LNCAP (cell line): ENCODE measurements around the gene TMEM131.

Experiments used
- CTCF ChIP-seq: fragments of 450-650 bp; IDR thresholded peaks from 2 replicates; pipeline ENCODE4 v1.5.1; 2017; ENCODE audit warnings: mild to moderate bottlenecking

Gene TMEM131

GRCh38 chr2:97784953-97785352, 210.8 kb downstream of the TMEM131 start:
- no peak for TF ChIP-seq CTCF

- TF ChIP-seq CTCF, result no peak
Observed at GRCh38 chr2:97781981-97782380, 213.8 kb downstream of the TMEM131 start.

- no peak for TF ChIP-seq CTCF
Observed at GRCh38 chr2:97779141-97779540, 216.6 kb downstream of the TMEM131 start.

GRCh38 chr2:97775074-97775473, 220.7 kb downstream of the TMEM131 start:
- TF ChIP-seq CTCF, result no peak

- peak; percentile 47 for TF ChIP-seq CTCF
Observed at GRCh38 chr2:97774425-97774824, 221.3 kb downstream of the TMEM131 start.

GRCh38 chr2:97770445-97770844, 225.3 kb downstream of the TMEM131 start:
- no peak for TF ChIP-seq CTCF

GRCh38 chr2:97769711-97770110, 226.0 kb downstream of the TMEM131 start:
- no peak for TF ChIP-seq CTCF

- TF ChIP-seq CTCF, result no peak
Observed at GRCh38 chr2:97769308-97769707, 226.4 kb downstream of the TMEM131 start.
